Ovary (tissue), 9 donors: Measurements from ENCODE around the gene C19orf73. TPM values are rescaled to one million over a fixed set of nuclear protein-coding genes. Genes with fewer than 3 reads are reported as not detected.

Experiments used
- DNase-seq, 5 donors: peaks; one replicate each; pipeline ENCODE4 v3.0.0-alpha.2; 2019 to 2020
- H3K27ac ChIP-seq, 2 donors: fragments of 200-600 bp; one replicate each; pipeline versions ENCODE4 v1.5.1 to v1.8.0; 2019 to 2022
- H3K27me3 ChIP-seq: fragments of 200-600 bp; one replicate; pipeline ENCODE4 v1.8.0; 2022
- H3K36me3 ChIP-seq: fragments of 200-600 bp; sonication (generic); one replicate; pipeline ENCODE4 v1.5.1; 2019
- H3K4me1 ChIP-seq: one replicate; pipeline ENCODE4 v1.8.1; 2013; ENCODE audit warnings: mild to moderate bottlenecking, moderate library complexity; ENCODE audit not compliant: insufficient read depth
- H3K4me3 ChIP-seq: fragments of 200-600 bp; sonication (generic); one replicate; pipeline ENCODE4 v1.5.1; 2017
- H3K9me3 ChIP-seq, 2 donors: fragments of 200-600 bp in 1 of 2; sonication (generic) in 1 of 2; one replicate each; pipeline versions ENCODE4 v1.5.1 to v1.8.1; 2013 to 2019; ENCODE audit warnings: mild to moderate bottlenecking in 1 of 2, moderate library complexity in 1 of 2
- CTCF ChIP-seq, 3 donors: fragments of 450-650 bp in 2 of 3; fragments of 200-600 bp in 1 of 3; IDR thresholded peaks; one replicate each; pipeline versions ENCODE4 v1.5.1 to v1.8.0; 2016 to 2022; ENCODE audit warnings: antibody characterized with exemption in 3 of 3, mild to moderate bottlenecking in 1 of 3
- EP300 ChIP-seq: sonication (generic); formaldehyde crosslinking; IDR thresholded peaks from one replicate; pipeline ENCODE4 v1.6.1; 2017; ENCODE audit warnings: antibody characterized with exemption
- POLR2A ChIP-seq: fragments of 450-650 bp; IDR thresholded peaks from one replicate; pipeline ENCODE4 v1.6.1; 2017; ENCODE audit warnings: antibody characterized with exemption, mild to moderate bottlenecking, moderate library complexity
- WGBS, 3 donors: extraction: QIAGEN DNeasy Blood & Tissue Kit in 1 of 3; methylation state at CpG; one replicate each; pipeline versions ENCODE4 v1.1.5 to v1.1.7; 2013 to 2017; 5-methylcytosine and 5-hydroxymethylcytosine counted together
- intact Hi-C, 4 donors: fragments of 100-400 bp; cut with DNase I; formaldehyde crosslinking; loops; one replicate each; pipeline versions ENCODE4 v1.11.0 to v1.15.1; 2022 to 2023
- polyA plus RNA-seq, 2 donors: library from polyadenylated mRNA; stranded (reverse); fragments of 200-250 nt in 1 of 2; fragments of 350-450 nt in 1 of 2; fragmentation: Illumina TruSeq in 1 of 2; extraction: RNeasy Lipid Tissue Mini Kit (QIAGEN cat#74804) in 1 of 2; gene quantifications; one replicate each; pipeline ENCODE4 v1.2.3, GENCODE V29; 2013 to 2014
- total RNA-seq, 7 donors: library from RNA; depleted of rRNA in 2 of 7; stranded (reverse); fragments of >200 nt in 2 of 7; fragmentation: NEBNext Ultra II Directional in 3 of 7; extraction: Animal tissue kit (Norgen Biotek cat#: 25700) in 3 of 7; gene quantifications; one replicate each; pipeline versions ENCODE4 v1.1.0 to v1.2.4, GENCODE V29; 2016 to 2023
- donor health status: DM: no; HTN: no; CAD: no; lungs with moderate emphysema.
- donor health status: DM: no; HTN: no; CAD: no.
- donor health status: Bipolar disorder and iron deficiency.
- donor health status: DM: yes; HTN: yes; CAD: no.
- donor health status: DM: no; HTN: no; CAD: no.
- donor health status: DM: yes; HTN: yes; CAD: no.

Gene C19orf73
- total and polyA plus RNA-seq, 9 donors, result 0.42 to 1.5 (median 0.45) TPM; not detected in 4

GRCh38 chr19:49136771-49137171 is 17.8 kb upstream of the C19orf73 start:
- Histone ChIP-seq H3K36me3 (no peaks in the 10 kb centered on the region), H3K4me1 (peaks cover 7% of the 10 kb centered on the region), H3K4me3 (no peak overlapping the region), H3K9me3 (no peaks in the 10 kb centered on the region), H3K27ac (no peak overlapping the region), H3K27me3 (no peaks in the 10 kb centered on the region)
- 70 to 78% (median 76%) methylated on average over 10 of the region's 10 CpGs for WGBS, 3 donors
- no peak for DNase-seq
- TF ChIP-seq POLR2A, result no peak
- no peak for TF ChIP-seq CTCF (IDR thresholded peaks at IDR 0.05)
- TF ChIP-seq EP300, result no peak
- intact Hi-C loops, result no loop called here

- 82 to 87% (median 87%) methylated on average over 5 of the region's 5 CpGs for WGBS, 3 donors
- Histone ChIP-seq H3K4me1 (peaks cover 7% of the 10 kb centered on the region), H3K27me3 (no peaks in the 10 kb centered on the region), H3K9me3 (no peaks in the 10 kb centered on the region), H3K36me3 (no peaks in the 10 kb centered on the region), H3K27ac (no peak overlapping the region), H3K4me3 (no peak overlapping the region)
- TF ChIP-seq CTCF (IDR thresholded peaks at IDR 0.05) (no peak), POLR2A (no peak), EP300 (no peak)
- intact Hi-C loops, result no loop called here
- no peak for DNase-seq
These were observed 16.7 kb upstream of the C19orf73 start for GRCh38 chr19:49135686-49136085.

- H3K27ac ChIP-seq, result no peak overlapping the region
- H3K27me3 ChIP-seq, result no peaks in the 10 kb centered on the region
- peak overlapping the region; percentile 3 for H3K4me3 ChIP-seq
- TF ChIP-seq POLR2A (no peak), CTCF (IDR thresholded peaks at IDR 0.05) (peak in 1 of 3 donors; percentile 19)
- H3K4me1 ChIP-seq, result peaks cover 7% of the 10 kb centered on the region
- intact Hi-C loops, result no loop called here
- peak; percentile 65 to 89 (median 78) for DNase-seq
- WGBS, 3 donors, result 15 to 30% (median 21%) methylated on average over 42 of the region's 42 CpGs
- no peaks in the 10 kb centered on the region for H3K9me3 ChIP-seq
- no peaks in the 10 kb centered on the region for H3K36me3 ChIP-seq
These were observed 14.9 kb upstream of the C19orf73 start for GRCh38 chr19:49133621-49134454.

- H3K27me3 ChIP-seq, result no peaks in the 10 kb centered on the region
- TF ChIP-seq CTCF (IDR thresholded peaks at IDR 0.05), result no peak
- no peak for TF ChIP-seq EP300
- no peak for TF ChIP-seq POLR2A
- no peak overlapping the region for H3K27ac ChIP-seq
- intact Hi-C loops, result no loop called here
- no peaks in the 10 kb centered on the region for H3K36me3 ChIP-seq
- peak overlapping the region; percentile 23 for H3K4me3 ChIP-seq
- H3K4me1 ChIP-seq, result peaks cover 10% of the 10 kb centered on the region
- H3K9me3 ChIP-seq, result no peaks in the 10 kb centered on the region
- DNase-seq, result peak in 3 of 5 donors; percentile 50 to 57 (median 50)
- 14 to 21% (median 18%) methylated on average over 49 of the region's 49 CpGs for WGBS, 3 donors
These were observed 14.1 kb upstream of the C19orf73 start for GRCh38 chr19:49132974-49133609.
